Measurements from ENCODE around the gene ARL6.

ARL6 gene

GRCh38 chr3:97810779-97811390 lies 46.3 kb downstream of the ARL6 start:
- H3K36me3 ChIP-seq = no peaks in the 10 kb centered on the region
- H3K27ac ChIP-seq = no peak overlapping the region
- H3K9me3 ChIP-seq = no peaks in the 10 kb centered on the region
- no peak overlapping the region for H3K4me3 ChIP-seq (ENCODE audit: low read depth in 1 of 2, low read length in 1 of 2)
- H3K27me3 ChIP-seq = peaks cover 9% of the 10 kb centered on the region
- H3K4me1 ChIP-seq (ENCODE audit: control insufficient read depth in 1 of 2, insufficient read depth in 1 of 2, low read depth in 1 of 2, low read length in 1 of 2) = no peaks in the 10 kb centered on the region
- TF ChIP-seq CTCF (IDR thresholded peaks at IDR 0.05) = no peak

- H3K36me3 ChIP-seq = no peaks in the 10 kb centered on the region
- peaks cover 48% of the 10 kb centered on the region for H3K27me3 ChIP-seq
- no peaks in the 10 kb centered on the region for H3K9me3 ChIP-seq
- no peak overlapping the region for H3K27ac ChIP-seq
- no peak for TF ChIP-seq CTCF (IDR thresholded peaks at IDR 0.05)
- no peak overlapping the region for H3K4me3 ChIP-seq (ENCODE audit: low read depth in 1 of 2, low read length in 1 of 2)
- H3K4me1 ChIP-seq (ENCODE audit: control insufficient read depth in 1 of 2, insufficient read depth in 1 of 2, low read depth in 1 of 2, low read length in 1 of 2) = no peaks in the 10 kb centered on the region
Measured at GRCh38 chr3:97815149-97815917, 50.8 kb downstream of the ARL6 start.

DNA sequence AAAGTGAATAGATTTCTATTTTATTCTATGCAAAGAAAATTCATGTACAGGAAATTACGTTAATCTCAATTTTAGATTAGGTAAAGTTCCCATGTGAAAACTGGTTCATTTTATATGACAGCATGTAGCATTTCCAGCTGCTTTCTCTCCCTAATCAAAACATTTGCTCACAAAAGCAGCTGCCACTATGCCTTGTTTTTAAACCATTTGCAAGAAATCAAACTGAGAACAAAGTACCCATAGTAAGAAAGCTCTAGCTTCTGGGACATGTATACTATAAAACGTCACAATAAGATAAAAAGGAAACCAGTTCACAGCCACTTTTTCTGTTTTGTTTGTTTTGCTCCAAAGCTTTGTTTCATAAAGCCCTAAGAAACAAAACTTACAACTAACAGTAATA lies 52.3 kb downstream of the ARL6 start:
- H3K27me3 ChIP-seq = peaks cover 63% of the 10 kb centered on the region
- peaks cover 6 to 7% of the 10 kb centered on the region in 2 experiments for H3K4me1 ChIP-seq (ENCODE audit: control insufficient read depth in 1 of 2, insufficient read depth in 1 of 2, low read depth in 1 of 2, low read length in 1 of 2)
- no peaks in the 10 kb centered on the region for H3K36me3 ChIP-seq
- no peak overlapping the region for H3K27ac ChIP-seq
- no peak for TF ChIP-seq CTCF (IDR thresholded peaks at IDR 0.05)
- H3K4me3 ChIP-seq (ENCODE audit: low read depth in 1 of 2, low read length in 1 of 2) = no peak overlapping the region
- H3K9me3 ChIP-seq = no peaks in the 10 kb centered on the region

GRCh38 chr3:97817965-97818364 lies 53.4 kb downstream of the ARL6 start:
- Histone ChIP-seq H3K27me3 (peaks cover 74% of the 10 kb centered on the region), H3K4me3 (ENCODE audit: low read depth in 1 of 2, low read length in 1 of 2) (no peak overlapping the region), H3K27ac (no peak overlapping the region), H3K9me3 (no peaks in the 10 kb centered on the region), H3K36me3 (no peaks in the 10 kb centered on the region), H3K4me1 (ENCODE audit: control insufficient read depth in 1 of 2, insufficient read depth in 1 of 2, low read depth in 1 of 2, low read length in 1 of 2) (peaks cover 14 to 17% of the 10 kb centered on the region in 2 experiments)
- TF ChIP-seq CTCF (IDR thresholded peaks at IDR 0.05) = no peak

GRCh38 chr3:97820780-97821179 lies 56.2 kb downstream of the ARL6 start:
- no peaks in the 10 kb centered on the region for H3K9me3 ChIP-seq
- H3K27ac ChIP-seq = no peak overlapping the region
- peaks cover 99% of the 10 kb centered on the region for H3K27me3 ChIP-seq
- no peaks in the 10 kb centered on the region for H3K36me3 ChIP-seq
- no peak for TF ChIP-seq CTCF (IDR thresholded peaks at IDR 0.05)
- H3K4me3 ChIP-seq (ENCODE audit: low read depth in 1 of 2, low read length in 1 of 2) = no peak overlapping the region
- peaks cover 14 to 17% of the 10 kb centered on the region in 2 experiments for H3K4me1 ChIP-seq (ENCODE audit: control insufficient read depth in 1 of 2, insufficient read depth in 1 of 2, low read depth in 1 of 2, low read length in 1 of 2)
